ENCODE measurements around the gene KDM7A.
A peak's percentile ranks its signal among the peaks of the same experiment; 100 is the strongest.
"Not testable (repeated sequence)": the region's sequence is repeated elsewhere in the genome, so short reads cannot be mapped to it uniquely, and the experiment has no call there.

The KDM7A gene, protein sequence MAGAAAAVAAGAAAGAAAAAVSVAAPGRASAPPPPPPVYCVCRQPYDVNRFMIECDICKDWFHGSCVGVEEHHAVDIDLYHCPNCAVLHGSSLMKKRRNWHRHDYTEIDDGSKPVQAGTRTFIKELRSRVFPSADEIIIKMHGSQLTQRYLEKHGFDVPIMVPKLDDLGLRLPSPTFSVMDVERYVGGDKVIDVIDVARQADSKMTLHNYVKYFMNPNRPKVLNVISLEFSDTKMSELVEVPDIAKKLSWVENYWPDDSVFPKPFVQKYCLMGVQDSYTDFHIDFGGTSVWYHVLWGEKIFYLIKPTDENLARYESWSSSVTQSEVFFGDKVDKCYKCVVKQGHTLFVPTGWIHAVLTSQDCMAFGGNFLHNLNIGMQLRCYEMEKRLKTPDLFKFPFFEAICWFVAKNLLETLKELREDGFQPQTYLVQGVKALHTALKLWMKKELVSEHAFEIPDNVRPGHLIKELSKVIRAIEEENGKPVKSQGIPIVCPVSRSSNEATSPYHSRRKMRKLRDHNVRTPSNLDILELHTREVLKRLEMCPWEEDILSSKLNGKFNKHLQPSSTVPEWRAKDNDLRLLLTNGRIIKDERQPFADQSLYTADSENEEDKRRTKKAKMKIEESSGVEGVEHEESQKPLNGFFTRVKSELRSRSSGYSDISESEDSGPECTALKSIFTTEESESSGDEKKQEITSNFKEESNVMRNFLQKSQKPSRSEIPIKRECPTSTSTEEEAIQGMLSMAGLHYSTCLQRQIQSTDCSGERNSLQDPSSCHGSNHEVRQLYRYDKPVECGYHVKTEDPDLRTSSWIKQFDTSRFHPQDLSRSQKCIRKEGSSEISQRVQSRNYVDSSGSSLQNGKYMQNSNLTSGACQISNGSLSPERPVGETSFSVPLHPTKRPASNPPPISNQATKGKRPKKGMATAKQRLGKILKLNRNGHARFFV

GRCh38 chr7:140176811-140177702 lies at the start of gene KDM7A:
TSS of gene KDM7A (minus strand) at chr7:140176983. CDS start at chr7:140176937, 46 bp downstream.
- DNase-seq = peak; percentile 94

DNA sequence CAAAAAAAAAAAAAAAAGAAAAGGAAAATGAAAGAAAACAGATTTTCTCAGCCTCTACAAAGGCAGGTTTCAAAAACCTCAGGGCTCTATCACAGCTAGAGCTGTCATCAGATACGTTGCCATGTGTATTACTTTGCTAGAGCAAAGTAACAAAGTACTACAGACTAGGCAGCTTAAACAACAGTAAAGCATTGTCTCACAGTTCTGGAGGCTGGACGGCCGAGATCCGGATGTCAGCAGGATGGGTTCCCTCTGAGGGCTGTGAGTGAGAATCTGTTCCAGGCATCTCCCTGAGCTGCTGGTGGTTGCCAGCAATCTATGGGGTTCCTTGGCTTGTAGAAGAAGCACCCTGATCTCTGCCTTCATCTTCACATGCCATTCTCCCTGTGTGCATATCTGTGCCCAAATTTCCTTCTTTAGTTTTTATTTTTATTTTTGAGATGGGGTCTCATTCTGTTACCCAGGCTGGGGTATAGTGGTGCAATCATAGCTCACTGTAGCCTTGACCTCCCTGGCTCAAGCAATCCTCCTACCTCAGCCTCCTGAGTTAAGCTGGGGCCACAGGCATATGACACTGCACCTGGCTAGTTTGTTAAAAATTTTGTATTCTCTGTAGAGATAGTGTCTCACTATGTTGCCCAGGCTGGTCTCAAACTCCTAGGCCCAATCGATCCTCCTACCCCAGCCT lies 48.9 kb upstream of the KDM7A start:
- no peak for DNase-seq

DNA sequence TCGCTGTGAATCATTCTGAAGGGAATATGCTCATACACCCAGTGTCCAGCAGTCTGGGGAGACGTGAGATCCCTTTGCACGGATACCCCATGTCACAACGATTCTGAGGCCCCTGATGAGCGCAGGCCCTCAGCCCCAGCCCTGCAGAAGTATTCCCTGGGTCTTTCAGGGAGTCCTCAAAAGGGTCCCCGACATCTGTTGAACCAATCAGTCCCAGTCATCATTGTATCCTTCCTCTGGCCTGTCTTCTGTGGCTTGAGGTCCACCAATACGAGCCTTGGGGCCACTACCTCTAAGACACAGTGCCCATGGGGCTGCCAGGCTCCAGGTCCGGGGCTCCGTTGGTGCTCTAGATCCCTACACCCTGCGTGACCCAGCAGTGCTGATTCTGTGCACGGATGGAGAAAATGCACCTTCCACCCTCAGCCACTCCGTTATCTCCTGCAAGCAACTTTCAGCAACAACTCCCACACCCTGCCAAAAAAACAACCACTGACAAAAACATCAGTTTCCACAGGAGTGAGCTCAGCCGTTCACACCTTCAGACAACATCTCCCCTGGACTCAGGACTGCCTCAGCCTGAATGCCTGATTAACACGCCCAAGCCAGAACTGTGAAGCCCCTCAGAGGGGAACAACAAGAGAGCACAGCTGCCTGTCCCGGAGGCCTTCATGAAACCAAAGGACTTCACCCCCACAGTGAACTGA lies 46.9 kb upstream of the KDM7A start:
- DNase-seq = peak; percentile 61

DNA sequence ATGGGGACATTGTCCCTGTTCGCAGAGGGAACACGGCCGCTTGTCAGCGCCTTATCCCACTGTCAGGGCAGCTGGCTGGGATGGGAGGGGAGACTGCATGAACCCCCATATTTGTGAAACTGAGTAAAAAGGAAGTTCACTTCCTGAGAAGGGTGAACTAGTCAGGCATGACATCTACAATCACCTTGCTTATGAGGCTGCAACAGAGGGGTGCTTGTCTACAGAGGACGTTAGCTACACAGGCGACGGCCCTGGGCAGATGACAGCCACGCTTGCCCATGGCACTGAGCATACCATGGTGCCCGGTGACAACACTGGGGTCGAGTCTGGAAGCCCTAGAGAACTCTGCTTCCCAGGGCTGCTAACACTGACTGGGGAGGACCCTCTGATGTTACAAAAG lies 46.0 kb upstream of the KDM7A start:
- no peak for DNase-seq

GRCh38 chr7:140219672-140220524 lies 43.1 kb upstream of the KDM7A start:
- no peak for DNase-seq

- no peak for DNase-seq
Observed at GRCh38 chr7:140218656-140219055, 41.9 kb upstream of the KDM7A start.

- no peak for DNase-seq
Observed at GRCh38 chr7:140217750-140218501, 41.1 kb upstream of the KDM7A start.

DNA sequence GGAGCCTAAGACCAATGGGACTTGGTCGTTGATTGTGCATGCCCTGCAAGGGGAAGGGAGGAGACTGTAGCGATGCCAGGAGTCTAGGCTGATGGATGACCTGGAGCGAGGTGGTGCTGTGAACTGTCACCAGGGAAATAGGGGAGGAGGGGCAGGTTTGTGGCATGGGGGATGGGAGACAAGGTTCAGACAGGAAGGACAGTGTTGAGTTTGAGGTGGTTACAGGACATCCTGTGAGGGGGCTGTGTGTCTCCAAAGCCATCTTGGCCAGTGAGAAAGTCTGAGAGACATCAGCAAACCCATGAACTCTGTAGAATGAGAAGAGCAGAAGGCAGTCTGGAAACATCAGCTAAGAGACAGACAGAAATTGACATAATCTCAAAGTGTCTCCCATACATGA lies 38.5 kb upstream of the KDM7A start:
- DNase-seq = no peak

- no peak for DNase-seq
Observed at GRCh38 chr7:140214075-140214684, 37.4 kb upstream of the KDM7A start.

GRCh38 chr7:140213684-140214074 lies 36.9 kb upstream of the KDM7A start:
- DNase-seq = no peak

GRCh38 chr7:140212100-140212881 lies 35.5 kb upstream of the KDM7A start:
- DNase-seq = no peak

DNA sequence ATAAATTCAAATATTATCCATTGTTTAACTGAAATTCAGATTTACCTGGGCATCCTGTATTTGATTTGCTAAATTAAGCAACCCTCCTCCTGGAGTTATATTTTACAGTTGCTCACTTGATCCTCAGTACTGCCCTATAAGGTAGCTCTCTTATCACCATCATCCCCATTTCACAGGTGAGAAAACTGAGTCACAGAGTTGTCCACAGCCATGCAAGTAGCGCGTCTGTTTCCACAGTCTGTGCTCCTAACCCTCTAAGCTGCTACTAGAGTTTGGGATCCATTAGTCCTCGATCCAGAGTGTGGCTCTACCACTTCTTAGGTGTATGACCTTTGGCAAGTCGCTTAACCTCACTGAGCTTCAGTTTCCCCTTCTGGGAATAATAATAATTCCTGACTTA lies 34.9 kb upstream of the KDM7A start:
- no peak for DNase-seq

- peak; percentile 71 for DNase-seq
Observed at GRCh38 chr7:140209866-140210609, 33.3 kb upstream of the KDM7A start.

DNA sequence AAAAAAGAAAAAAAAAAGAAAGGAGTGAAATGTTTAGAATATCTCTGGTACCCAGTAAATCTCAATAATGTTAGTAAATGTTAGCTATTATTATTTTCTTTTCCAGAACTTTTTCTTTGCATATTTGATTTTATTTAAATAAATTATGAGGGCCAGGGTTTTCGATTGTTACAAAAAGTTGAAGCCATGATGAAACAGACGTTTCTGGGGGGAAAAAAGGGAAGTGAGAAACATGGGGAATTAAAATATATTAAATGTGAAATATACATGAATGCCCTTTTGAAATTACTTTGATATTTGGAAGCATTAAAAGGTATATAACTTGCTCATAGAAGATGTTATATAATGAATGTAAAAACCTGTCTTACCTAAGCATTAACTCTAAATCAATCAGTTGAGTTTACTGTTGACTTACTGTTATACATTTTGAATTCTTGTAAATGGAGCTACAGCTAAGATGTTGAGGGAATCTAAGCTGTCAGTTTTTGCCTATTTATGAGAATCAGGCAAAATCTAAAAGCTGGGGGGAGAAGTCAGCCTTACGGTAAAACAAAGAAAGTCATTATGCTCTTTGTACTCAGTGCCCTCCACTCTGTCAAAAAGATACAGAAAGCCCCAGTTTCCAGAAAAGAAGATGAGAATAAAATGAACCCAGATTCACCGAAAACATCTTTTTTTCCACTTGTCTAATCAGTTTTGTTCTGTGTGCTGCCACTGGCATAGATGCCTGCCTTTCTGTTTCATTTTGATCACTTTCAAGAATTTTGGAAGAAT lies 30.0 kb upstream of the KDM7A start:
- DNase-seq = no peak

DNA sequence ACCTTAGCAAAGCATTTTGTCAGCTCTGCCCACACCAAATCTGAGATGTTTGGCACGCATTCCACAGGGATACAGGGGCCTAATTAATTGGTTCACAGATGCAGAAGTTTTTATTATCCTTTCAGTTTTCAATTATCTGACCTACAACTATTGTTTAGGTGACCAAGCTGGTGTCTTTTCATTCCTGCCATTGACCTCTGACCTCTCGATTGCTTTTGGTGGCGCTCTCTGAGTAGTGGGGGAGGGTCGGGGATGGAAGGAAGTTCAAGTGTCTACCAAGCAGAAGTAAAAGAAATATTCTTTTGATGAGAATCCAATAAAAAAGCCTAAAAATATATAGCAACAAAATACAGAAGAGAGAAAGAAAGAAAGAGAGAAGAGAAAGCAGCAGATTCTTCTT lies 28.8 kb upstream of the KDM7A start:
- DNase-seq = no peak

- DNase-seq = no peak
Observed at GRCh38 chr7:140203556-140203955, 26.8 kb upstream of the KDM7A start.

DNA sequence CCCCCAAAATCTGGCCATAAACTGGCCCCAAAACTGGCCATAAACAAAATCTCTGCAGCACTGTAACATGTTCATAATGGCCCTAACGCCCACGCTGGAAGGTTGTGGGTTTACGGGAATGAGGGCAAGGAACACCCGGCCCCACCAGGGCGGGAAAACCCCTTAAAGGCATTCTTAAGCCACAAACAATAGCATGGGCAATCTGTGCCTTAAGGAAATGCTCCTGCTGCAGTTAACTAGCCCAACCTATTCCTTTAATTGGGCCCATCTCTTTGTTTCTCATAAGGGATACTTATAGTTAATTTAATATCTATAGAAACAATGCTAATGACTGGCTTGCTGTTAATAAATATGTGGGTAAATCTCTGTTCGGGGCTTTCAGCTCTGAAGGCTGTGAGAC lies 26.2 kb upstream of the KDM7A start:
- not testable (repeated sequence) for DNase-seq

Measured in activated CD8-positive, alpha-beta memory T cell treated with anti-CD3 and anti-CD28 coated beads for 24 hours (primary cell).